Neural progenitor cell (in vitro differentiated cells): ENCODE results near the gene MYO1D. TPM values are rescaled to one million over a fixed set of nuclear protein-coding genes. Genes with fewer than 3 reads are reported as not detected.

Experiments
- DNase-seq: peaks from one replicate; pipeline ENCODE4 v3.0.0-alpha.2; 2016; ENCODE audit warnings: low spot score
- H2AFZ ChIP-seq: fragments of 200-600 bp; sonication (generic); replicated peaks from 2 replicates; pipeline ENCODE4 v1.6.1; 2016; ENCODE audit warnings: antibody characterized with exemption
- H3F3A ChIP-seq: fragments of 200-600 bp; sonication (generic); 2 replicates; pipeline ENCODE4 v1.6.1; 2016; ENCODE audit warnings: antibody characterized with exemption, low read depth
- H3K27ac ChIP-seq: fragments of 200-600 bp; sonication (generic); 2 replicates; pipeline ENCODE4 v1.5.1; 2016; ENCODE audit warnings: mild to moderate bottlenecking
- H3K27me3 ChIP-seq: fragments of 200-600 bp; sonication (generic); 2 replicates; pipeline ENCODE4 v1.6.1; 2016; ENCODE audit warnings: mild to moderate bottlenecking, moderate library complexity
- H3K36me3 ChIP-seq: fragments of 200-600 bp; sonication (generic); 2 replicates; pipeline ENCODE4 v1.5.1; 2016
- H3K4me1 ChIP-seq: fragments of 200-600 bp; sonication (generic); 2 replicates; pipeline ENCODE4 v1.6.1; 2016; ENCODE audit warnings: mixed run types
- H3K4me2 ChIP-seq: fragments of 200-600 bp; sonication (generic); 2 replicates; pipeline ENCODE4 v1.6.1; 2016
- H3K4me3 ChIP-seq: fragments of 200-600 bp; sonication (generic); 2 replicates; pipeline ENCODE4 v1.5.1; 2016
- H3K79me2 ChIP-seq: fragments of 200-600 bp; sonication (generic); 2 replicates; pipeline ENCODE4 v1.6.1; 2016; ENCODE audit warnings: low read depth
- H3K9ac ChIP-seq: fragments of 200-600 bp; sonication (generic); 2 replicates; pipeline ENCODE4 v1.6.1; 2016
- H3K9me3 ChIP-seq: fragments of 200-600 bp; sonication (generic); 2 replicates; pipeline ENCODE4 v1.5.1; 2016; ENCODE audit warnings: low read depth
- H4K20me1 ChIP-seq: fragments of 200-600 bp; sonication (generic); 2 replicates; pipeline ENCODE4 v1.6.1; 2016; ENCODE audit warnings: low read depth
- H3K27ac Mint-ChIP-seq: 3 replicates; pipeline ENCODE4 v1.8.0; 2021; ENCODE audit warnings: mixed read lengths
- H3K27me3 Mint-ChIP-seq: 2 replicates; pipeline ENCODE4 v1.8.0; 2022; ENCODE audit warnings: low read depth, mild to moderate bottlenecking, inconsistent platforms, moderate library complexity, mixed read lengths; ENCODE audit not compliant: insufficient read depth
- H3K36me3 Mint-ChIP-seq: 3 replicates; pipeline ENCODE4 v1.8.0; 2021; ENCODE audit warnings: mixed read lengths
- H3K4me1 Mint-ChIP-seq: 3 replicates; pipeline ENCODE4 v1.8.0; 2021; ENCODE audit warnings: mixed read lengths
- H3K4me3 Mint-ChIP-seq: 3 replicates; pipeline ENCODE4 v1.8.0; 2021; ENCODE audit warnings: mild to moderate bottlenecking, moderate library complexity, mixed read lengths
- H3K9me3 Mint-ChIP-seq: 3 replicates; pipeline ENCODE4 v1.8.0; 2020; ENCODE audit warnings: mixed read lengths
- EZH2 ChIP-seq: fragments of 200-600 bp; sonication (generic); IDR thresholded peaks from 2 replicates; pipeline ENCODE4 v1.6.1; 2017; ENCODE audit warnings: antibody characterized with exemption, mild to moderate bottlenecking, moderate library complexity
- EZH2phosphoT487 ChIP-seq: fragments of 200-600 bp; sonication (generic); IDR thresholded peaks from 2 replicates; pipeline ENCODE4 v1.6.1; 2017; ENCODE audit warnings: antibody characterized with exemption
- total RNA-seq: library from RNA; depleted of rRNA; stranded (reverse); fragments of >200 nt; gene quantifications from 2 replicates; pipeline ENCODE4 v1.2.3, GENCODE V29; 2015; ENCODE audit warnings: low replicate concordance
- TF ChIP-seq, protein P1 (sequence below): fragments of 200-600 bp; sonication (generic); IDR thresholded peaks from 2 replicates; pipeline ENCODE4 v1.5.1; 2017; ENCODE audit warnings: antibody characterized with exemption, mild to moderate bottlenecking

MYO1D gene
- total RNA-seq, 1 donor from 2014 or later, result 6.2 TPM

DNA sequence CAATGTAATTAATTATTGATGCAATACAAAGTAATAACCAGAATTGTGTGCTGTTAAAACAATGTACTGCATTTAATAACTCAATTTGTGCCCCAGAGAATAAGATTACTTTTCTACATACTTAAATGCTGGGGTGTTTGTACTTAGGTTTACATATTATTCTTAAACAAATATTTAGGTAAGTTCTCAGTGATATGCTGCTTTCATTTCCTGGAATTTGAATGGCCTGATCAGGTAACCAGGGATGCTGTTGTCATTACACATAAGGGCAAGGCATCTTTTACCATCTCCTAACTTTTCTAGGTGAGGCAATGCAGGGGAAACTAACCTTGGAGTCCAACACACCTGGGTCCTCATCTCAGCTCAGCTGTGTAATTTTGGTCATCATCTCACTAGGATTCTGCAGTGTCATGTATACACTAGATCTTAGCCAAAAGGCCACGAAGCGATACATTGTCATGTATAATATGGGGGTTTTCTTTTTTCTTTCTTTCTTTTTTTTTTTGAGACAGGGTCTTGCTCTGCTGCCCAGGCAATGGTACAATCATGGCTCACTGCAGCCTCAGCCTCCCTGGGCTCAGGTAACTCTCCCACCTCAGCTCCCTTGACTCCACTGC, 45.2 kb downstream of the MYO1D start:
- no peaks in the 10 kb centered on the region for H3K9me3 ChIP-seq
- H4K20me1 ChIP-seq, result no peaks in the 10 kb centered on the region
- H2AFZ ChIP-seq, result no peak overlapping the region
- Mint-ChIP-seq H3K27me3 (no peaks in the 10 kb centered on the region), H3K36me3 (no peaks in the 10 kb centered on the region), H3K27ac (no peak overlapping the region), H3K9me3 (no peaks in the 10 kb centered on the region), H3K4me1 (no peaks in the 10 kb centered on the region), H3K4me3 (no peak overlapping the region)
- no peaks in the 10 kb centered on the region for H3K79me2 ChIP-seq
- no peak overlapping the region for H3K4me3 ChIP-seq
- H3F3A ChIP-seq, result no peaks in the 10 kb centered on the region
- TF ChIP-seq EZH2 (no peak), EZH2phosphoT487 (no peak)
- TF ChIP-seq, protein P1, sequence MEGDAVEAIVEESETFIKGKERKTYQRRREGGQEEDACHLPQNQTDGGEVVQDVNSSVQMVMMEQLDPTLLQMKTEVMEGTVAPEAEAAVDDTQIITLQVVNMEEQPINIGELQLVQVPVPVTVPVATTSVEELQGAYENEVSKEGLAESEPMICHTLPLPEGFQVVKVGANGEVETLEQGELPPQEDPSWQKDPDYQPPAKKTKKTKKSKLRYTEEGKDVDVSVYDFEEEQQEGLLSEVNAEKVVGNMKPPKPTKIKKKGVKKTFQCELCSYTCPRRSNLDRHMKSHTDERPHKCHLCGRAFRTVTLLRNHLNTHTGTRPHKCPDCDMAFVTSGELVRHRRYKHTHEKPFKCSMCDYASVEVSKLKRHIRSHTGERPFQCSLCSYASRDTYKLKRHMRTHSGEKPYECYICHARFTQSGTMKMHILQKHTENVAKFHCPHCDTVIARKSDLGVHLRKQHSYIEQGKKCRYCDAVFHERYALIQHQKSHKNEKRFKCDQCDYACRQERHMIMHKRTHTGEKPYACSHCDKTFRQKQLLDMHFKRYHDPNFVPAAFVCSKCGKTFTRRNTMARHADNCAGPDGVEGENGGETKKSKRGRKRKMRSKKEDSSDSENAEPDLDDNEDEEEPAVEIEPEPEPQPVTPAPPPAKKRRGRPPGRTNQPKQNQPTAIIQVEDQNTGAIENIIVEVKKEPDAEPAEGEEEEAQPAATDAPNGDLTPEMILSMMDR, result no peak
- no peak overlapping the region for H3K4me2 ChIP-seq
- H3K36me3 ChIP-seq, result no peaks in the 10 kb centered on the region
- H3K27ac ChIP-seq, result no peak overlapping the region
- no peak for DNase-seq
- H3K27me3 ChIP-seq, result no peaks in the 10 kb centered on the region
- no peaks in the 10 kb centered on the region for H3K4me1 ChIP-seq
- no peak overlapping the region for H3K9ac ChIP-seq

GRCh38 chr17:32831223-32831622, 45.7 kb downstream of the MYO1D start:
- Mint-ChIP-seq H3K4me3 (no peak overlapping the region), H3K27me3 (no peaks in the 10 kb centered on the region), H3K27ac (no peak overlapping the region), H3K4me1 (no peaks in the 10 kb centered on the region), H3K36me3 (no peaks in the 10 kb centered on the region), H3K9me3 (no peaks in the 10 kb centered on the region)
- Histone ChIP-seq H3F3A (no peaks in the 10 kb centered on the region), H3K79me2 (no peaks in the 10 kb centered on the region), H3K9ac (no peak overlapping the region), H2AFZ (no peak overlapping the region), H3K36me3 (no peaks in the 10 kb centered on the region), H3K27ac (no peak overlapping the region), H3K27me3 (no peaks in the 10 kb centered on the region), H4K20me1 (no peaks in the 10 kb centered on the region), H3K9me3 (no peaks in the 10 kb centered on the region), H3K4me3 (no peak overlapping the region), H3K4me1 (no peaks in the 10 kb centered on the region), H3K4me2 (no peak overlapping the region)
- no peak for TF ChIP-seq EZH2phosphoT487
- TF ChIP-seq, protein P1, result no peak
- no peak for TF ChIP-seq EZH2
- DNase-seq, result no peak

DNA sequence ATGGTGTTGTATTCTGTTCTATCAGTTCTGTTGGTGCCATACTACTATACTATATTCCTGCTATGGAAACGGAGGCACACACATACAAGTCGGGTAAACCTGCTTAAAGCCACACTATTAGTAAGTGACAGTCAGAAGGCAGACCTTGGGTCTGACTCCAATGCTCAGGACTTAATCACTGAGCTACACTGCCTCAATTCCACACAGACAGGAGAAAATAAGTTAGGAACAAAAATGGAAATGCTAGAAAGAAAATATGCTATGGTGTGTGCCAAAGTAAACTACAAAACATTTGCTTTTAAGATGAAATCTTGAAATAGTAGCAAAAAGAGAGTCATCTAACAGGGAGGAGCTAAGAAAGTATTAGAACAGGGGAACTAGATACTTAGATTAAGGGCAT, 48.1 kb downstream of the MYO1D start:
- Histone ChIP-seq H4K20me1 (no peaks in the 10 kb centered on the region), H3K36me3 (no peaks in the 10 kb centered on the region), H3K9me3 (no peaks in the 10 kb centered on the region), H3K27ac (no peak overlapping the region), H3K79me2 (no peaks in the 10 kb centered on the region), H3K4me1 (no peaks in the 10 kb centered on the region), H3K27me3 (no peaks in the 10 kb centered on the region), H2AFZ (no peak overlapping the region), H3K9ac (no peak overlapping the region), H3K4me2 (no peak overlapping the region), H3K4me3 (no peak overlapping the region), H3F3A (no peaks in the 10 kb centered on the region)
- TF ChIP-seq, protein P1, result no peak
- TF ChIP-seq EZH2phosphoT487, result no peak
- no peak for TF ChIP-seq EZH2
- no peaks in the 10 kb centered on the region for H3K27me3 Mint-ChIP-seq
- no peak for DNase-seq
- H3K4me3 Mint-ChIP-seq, result no peak overlapping the region
- H3K27ac Mint-ChIP-seq, result no peak overlapping the region
- H3K4me1 Mint-ChIP-seq, result no peaks in the 10 kb centered on the region
- no peaks in the 10 kb centered on the region for H3K9me3 Mint-ChIP-seq
- no peaks in the 10 kb centered on the region for H3K36me3 Mint-ChIP-seq
